Measurements from ENCODE around the gene ZBBX.

ZBBX gene

GRCh38 chr3:167318996-167319615 lies 61.0 kb downstream of the ZBBX start:
- Histone ChIP-seq H3K27ac (ENCODE audit: low read length) (no peak overlapping the region), H3K27me3 (ENCODE audit: insufficient read depth, low read length, poor library complexity) (no peaks in the 10 kb centered on the region), H2AFZ (ENCODE audit: low read depth, low read length) (no peak overlapping the region), H3K36me3 (ENCODE audit: insufficient read depth, low read length) (no peaks in the 10 kb centered on the region), H3K9me3 (ENCODE audit: insufficient read depth, low read length, severe bottlenecking) (no peaks in the 10 kb centered on the region), H4K20me1 (ENCODE audit: insufficient read depth, low read length) (no peaks in the 10 kb centered on the region), H3K4me2 (ENCODE audit: insufficient read depth, low read length) (no peak overlapping the region), H3K4me3 (ENCODE audit: low read depth in 1 of 2, low read length in 2 of 2) (no peak overlapping the region), H3K4me1 (ENCODE audit: insufficient read depth, low read length) (no peaks in the 10 kb centered on the region), H3K79me2 (ENCODE audit: insufficient read depth, low read length) (no peaks in the 10 kb centered on the region), H3K9ac (ENCODE audit: low read depth, low read length) (no peak overlapping the region)
- no peak for TF ChIP-seq EZH2 (IDR thresholded peaks at IDR 0.05; ENCODE audit: borderline replicate concordance, low read depth, low read length, severe bottlenecking)
- TF ChIP-seq CTCF (IDR thresholded peaks at IDR 0.05; ENCODE audit: borderline replicate concordance, extremely low read depth, low read length, poor library complexity, severe bottlenecking), result no peak
- ATAC-seq (ENCODE audit: insufficient read depth, low read depth) (no peak), DNase-seq (no peak)

GRCh38 chr3:167318306-167318705 lies 61.8 kb downstream of the ZBBX start:
- Histone ChIP-seq H3K9ac (ENCODE audit: low read depth, low read length) (no peak overlapping the region), H3K4me1 (ENCODE audit: insufficient read depth, low read length) (no peaks in the 10 kb centered on the region), H3K9me3 (ENCODE audit: insufficient read depth, low read length, severe bottlenecking) (no peaks in the 10 kb centered on the region), H4K20me1 (ENCODE audit: insufficient read depth, low read length) (no peaks in the 10 kb centered on the region), H2AFZ (ENCODE audit: low read depth, low read length) (no peak overlapping the region), H3K4me3 (ENCODE audit: low read depth in 1 of 2, low read length in 2 of 2) (no peak overlapping the region), H3K79me2 (ENCODE audit: insufficient read depth, low read length) (no peaks in the 10 kb centered on the region), H3K36me3 (ENCODE audit: insufficient read depth, low read length) (no peaks in the 10 kb centered on the region), H3K27me3 (ENCODE audit: insufficient read depth, low read length, poor library complexity) (no peaks in the 10 kb centered on the region), H3K27ac (ENCODE audit: low read length) (no peak overlapping the region), H3K4me2 (ENCODE audit: insufficient read depth, low read length) (no peak overlapping the region)
- DNase-seq (no peak), ATAC-seq (ENCODE audit: insufficient read depth, low read depth) (no peak)
- no peak for TF ChIP-seq EZH2 (IDR thresholded peaks at IDR 0.05; ENCODE audit: borderline replicate concordance, low read depth, low read length, severe bottlenecking)
- no peak for TF ChIP-seq CTCF (IDR thresholded peaks at IDR 0.05; ENCODE audit: borderline replicate concordance, extremely low read depth, low read length, poor library complexity, severe bottlenecking)

- Histone ChIP-seq H3K4me1 (ENCODE audit: insufficient read depth, low read length) (no peaks in the 10 kb centered on the region), H3K9ac (ENCODE audit: low read depth, low read length) (no peak overlapping the region), H3K4me2 (ENCODE audit: insufficient read depth, low read length) (no peak overlapping the region), H3K9me3 (ENCODE audit: insufficient read depth, low read length, severe bottlenecking) (no peaks in the 10 kb centered on the region), H3K79me2 (ENCODE audit: insufficient read depth, low read length) (no peaks in the 10 kb centered on the region), H3K36me3 (ENCODE audit: insufficient read depth, low read length) (no peaks in the 10 kb centered on the region), H4K20me1 (ENCODE audit: insufficient read depth, low read length) (no peaks in the 10 kb centered on the region), H2AFZ (ENCODE audit: low read depth, low read length) (no peak overlapping the region), H3K27me3 (ENCODE audit: insufficient read depth, low read length, poor library complexity) (no peaks in the 10 kb centered on the region), H3K4me3 (ENCODE audit: low read depth in 1 of 2, low read length in 2 of 2) (no peak overlapping the region), H3K27ac (ENCODE audit: low read length) (no peak overlapping the region)
- TF ChIP-seq EZH2 (IDR thresholded peaks at IDR 0.05; ENCODE audit: borderline replicate concordance, low read depth, low read length, severe bottlenecking) (no peak), CTCF (IDR thresholded peaks at IDR 0.05; ENCODE audit: borderline replicate concordance, extremely low read depth, low read length, poor library complexity, severe bottlenecking) (no peak)
- DNase-seq, result no peak
- no peak for ATAC-seq (ENCODE audit: insufficient read depth, low read depth)
These were observed 73.8 kb downstream of the ZBBX start for GRCh38 chr3:167306319-167306718.

Measured in DND-41 (cell line).